Ovary (tissue), 9 donors: ENCODE data around the gene DAB2IP. TPM values are rescaled to one million over a fixed set of nuclear protein-coding genes. Genes with fewer than 3 reads are reported as not detected.

Experiments used
- DNase-seq, 5 donors: peaks; one replicate each; pipeline ENCODE4 v3.0.0-alpha.2; 2019 to 2020
- H3K27ac ChIP-seq, 2 donors: fragments of 200-600 bp; one replicate each; pipeline versions ENCODE4 v1.5.1 to v1.8.0; 2019 to 2022
- H3K27me3 ChIP-seq: fragments of 200-600 bp; one replicate; pipeline ENCODE4 v1.8.0; 2022
- H3K36me3 ChIP-seq: fragments of 200-600 bp; sonication (generic); one replicate; pipeline ENCODE4 v1.5.1; 2019
- H3K4me1 ChIP-seq: one replicate; pipeline ENCODE4 v1.8.1; 2013; ENCODE audit warnings: mild to moderate bottlenecking, moderate library complexity; ENCODE audit not compliant: insufficient read depth
- H3K4me3 ChIP-seq: fragments of 200-600 bp; sonication (generic); one replicate; pipeline ENCODE4 v1.5.1; 2017
- H3K9me3 ChIP-seq, 2 donors: fragments of 200-600 bp in 1 of 2; sonication (generic) in 1 of 2; one replicate each; pipeline versions ENCODE4 v1.5.1 to v1.8.1; 2013 to 2019; ENCODE audit warnings: mild to moderate bottlenecking in 1 of 2, moderate library complexity in 1 of 2
- CTCF ChIP-seq, 3 donors: fragments of 450-650 bp in 2 of 3; fragments of 200-600 bp in 1 of 3; IDR thresholded peaks; one replicate each; pipeline versions ENCODE4 v1.5.1 to v1.8.0; 2016 to 2022; ENCODE audit warnings: antibody characterized with exemption in 3 of 3, mild to moderate bottlenecking in 1 of 3
- EP300 ChIP-seq: sonication (generic); formaldehyde crosslinking; IDR thresholded peaks from one replicate; pipeline ENCODE4 v1.6.1; 2017; ENCODE audit warnings: antibody characterized with exemption
- POLR2A ChIP-seq: fragments of 450-650 bp; IDR thresholded peaks from one replicate; pipeline ENCODE4 v1.6.1; 2017; ENCODE audit warnings: antibody characterized with exemption, mild to moderate bottlenecking, moderate library complexity
- WGBS, 3 donors: extraction: QIAGEN DNeasy Blood & Tissue Kit in 1 of 3; methylation state at CpG; one replicate each; pipeline versions ENCODE4 v1.1.5 to v1.1.7; 2013 to 2017; 5-methylcytosine and 5-hydroxymethylcytosine counted together
- intact Hi-C, 4 donors: fragments of 100-400 bp; cut with DNase I; formaldehyde crosslinking; loops; one replicate each; pipeline versions ENCODE4 v1.11.0 to v1.15.1; 2022 to 2023
- polyA plus RNA-seq, 2 donors: library from polyadenylated mRNA; stranded (reverse); fragments of 200-250 nt in 1 of 2; fragments of 350-450 nt in 1 of 2; fragmentation: Illumina TruSeq in 1 of 2; extraction: RNeasy Lipid Tissue Mini Kit (QIAGEN cat#74804) in 1 of 2; gene quantifications; one replicate each; pipeline ENCODE4 v1.2.3, GENCODE V29; 2013 to 2014
- total RNA-seq, 7 donors: library from RNA; depleted of rRNA in 2 of 7; stranded (reverse); fragments of >200 nt in 2 of 7; fragmentation: NEBNext Ultra II Directional in 3 of 7; extraction: Animal tissue kit (Norgen Biotek cat#: 25700) in 3 of 7; gene quantifications; one replicate each; pipeline versions ENCODE4 v1.1.0 to v1.2.4, GENCODE V29; 2016 to 2023
- donor health status: DM: no; HTN: no; CAD: no; lungs with moderate emphysema.
- donor health status: DM: no; HTN: no; CAD: no.
- donor health status: Bipolar disorder and iron deficiency.
- donor health status: DM: yes; HTN: yes; CAD: no.
- donor health status: DM: no; HTN: no; CAD: no.
- donor health status: DM: yes; HTN: yes; CAD: no.

DAB2IP gene
- total and polyA plus RNA-seq, 9 donors = 9.3 to 95.0 (median 70.6) TPM

DNA sequence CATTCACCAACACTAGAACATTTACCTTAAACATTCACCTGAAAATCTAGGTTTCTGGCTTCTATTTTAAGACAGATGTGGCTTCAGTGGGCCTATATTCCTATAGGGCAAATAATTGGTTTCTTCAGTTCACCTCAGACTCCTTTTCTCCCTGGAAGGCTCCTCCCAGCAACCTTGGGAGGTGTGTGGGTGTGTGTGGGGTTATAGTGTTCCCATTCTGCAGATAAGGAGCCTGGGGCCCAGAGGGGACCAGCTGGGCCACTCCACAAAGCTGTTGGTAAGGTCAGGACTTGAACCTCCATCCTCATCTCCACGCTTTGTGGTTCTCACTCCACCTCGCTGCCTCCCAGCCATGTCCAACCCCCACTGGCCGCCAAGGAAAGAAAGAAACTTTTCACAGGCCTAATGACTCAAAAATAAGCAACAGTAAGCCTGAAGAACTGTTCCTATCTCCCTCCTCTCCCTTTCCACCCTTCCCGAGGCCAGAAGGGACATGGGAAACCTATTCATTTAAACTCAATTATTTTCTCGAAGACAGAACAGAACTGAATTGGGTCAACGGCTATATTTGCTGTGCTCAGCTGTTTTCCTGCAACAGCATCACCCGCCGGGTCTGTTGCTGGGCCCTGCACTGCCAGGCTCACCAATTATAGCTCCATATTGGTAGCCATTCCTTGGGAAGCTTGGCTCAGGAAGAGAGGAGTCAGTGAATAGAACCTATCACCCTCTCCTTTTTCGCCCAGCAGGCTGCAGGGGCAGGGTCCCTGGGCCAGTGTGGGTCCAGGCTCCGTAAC, 78.5 kb downstream of the DAB2IP start:
- Histone ChIP-seq H3K27me3 (no peaks in the 10 kb centered on the region), H3K4me3 (no peak overlapping the region), H3K27ac (peak overlapping the region in 1 of 2 donors; percentile 28), H3K36me3 (no peaks in the 10 kb centered on the region), H3K9me3 (no peaks in the 10 kb centered on the region), H3K4me1 (peaks cover 46% of the 10 kb centered on the region)
- intact Hi-C loops = no loop called here
- no peak for DNase-seq
- WGBS, 3 donors = 44 to 53% (median 45%) methylated on average over 10 of the region's 10 CpGs
- no peak for TF ChIP-seq EP300
- TF ChIP-seq CTCF (IDR thresholded peaks at IDR 0.05) = no peak
- no peak for TF ChIP-seq POLR2A

DNA sequence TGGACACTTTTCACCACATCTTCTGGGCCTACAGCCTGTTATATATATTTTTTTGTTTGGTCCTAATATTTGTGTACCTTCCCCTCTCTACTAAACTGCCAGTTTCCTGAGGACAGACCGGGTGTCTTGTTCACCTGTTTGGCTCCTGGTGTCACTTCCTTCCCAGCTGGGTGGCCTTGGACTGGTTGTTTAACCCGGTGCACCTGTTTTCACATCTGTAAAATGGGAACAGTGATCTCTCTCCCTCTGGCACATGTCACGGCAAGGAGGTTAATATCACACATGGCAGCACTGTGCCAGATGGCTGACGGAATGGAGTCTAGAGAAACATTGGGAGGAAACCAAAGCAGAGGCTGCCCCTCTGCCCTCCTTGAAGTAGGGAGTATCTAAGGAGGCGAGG, 79.7 kb downstream of the DAB2IP start:
- DNase-seq = no peak
- H3K27ac ChIP-seq = no peak overlapping the region
- TF ChIP-seq CTCF (IDR thresholded peaks at IDR 0.05) (no peak), POLR2A (no peak), EP300 (no peak)
- no peak overlapping the region for H3K4me3 ChIP-seq
- H3K36me3 ChIP-seq = no peaks in the 10 kb centered on the region
- intact Hi-C loops = no loop called here
- no peaks in the 10 kb centered on the region for H3K9me3 ChIP-seq
- peaks cover 42% of the 10 kb centered on the region for H3K4me1 ChIP-seq
- H3K27me3 ChIP-seq = no peaks in the 10 kb centered on the region
- 62 to 89% (median 74%) methylated on average over 5 of the region's 5 CpGs for WGBS, 3 donors

DNA sequence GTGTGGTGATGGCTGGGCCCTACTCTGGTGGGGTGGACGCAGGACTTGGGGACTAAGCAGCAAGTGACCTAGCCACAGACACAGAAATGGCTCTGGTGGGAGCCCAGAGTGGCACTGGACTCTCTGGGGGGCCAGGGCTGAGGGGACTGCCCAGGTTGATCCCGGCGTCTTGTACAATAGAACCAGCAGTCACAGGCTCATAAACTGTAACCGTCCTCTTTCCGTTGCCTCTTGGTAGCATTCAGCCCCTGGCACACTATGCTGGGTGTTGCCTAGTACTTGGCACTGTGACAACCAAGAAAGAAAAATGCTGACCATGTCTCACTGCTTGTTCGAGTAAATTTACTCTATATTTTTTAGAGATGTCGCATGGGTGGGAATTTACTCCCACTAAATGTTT, 80.5 kb downstream of the DAB2IP start:
- Histone ChIP-seq H3K4me3 (no peak overlapping the region), H3K9me3 (no peaks in the 10 kb centered on the region), H3K27ac (peak overlapping the region in 1 of 2 donors; percentile 20), H3K27me3 (no peaks in the 10 kb centered on the region), H3K36me3 (no peaks in the 10 kb centered on the region), H3K4me1 (peaks cover 47% of the 10 kb centered on the region)
- intact Hi-C loops = no loop called here
- no peak for DNase-seq
- WGBS, 3 donors = 46 to 56% (median 49%) methylated on average over 7 of the region's 7 CpGs
- TF ChIP-seq EP300 = no peak
- TF ChIP-seq CTCF (IDR thresholded peaks at IDR 0.05) = no peak
- no peak for TF ChIP-seq POLR2A

DNA sequence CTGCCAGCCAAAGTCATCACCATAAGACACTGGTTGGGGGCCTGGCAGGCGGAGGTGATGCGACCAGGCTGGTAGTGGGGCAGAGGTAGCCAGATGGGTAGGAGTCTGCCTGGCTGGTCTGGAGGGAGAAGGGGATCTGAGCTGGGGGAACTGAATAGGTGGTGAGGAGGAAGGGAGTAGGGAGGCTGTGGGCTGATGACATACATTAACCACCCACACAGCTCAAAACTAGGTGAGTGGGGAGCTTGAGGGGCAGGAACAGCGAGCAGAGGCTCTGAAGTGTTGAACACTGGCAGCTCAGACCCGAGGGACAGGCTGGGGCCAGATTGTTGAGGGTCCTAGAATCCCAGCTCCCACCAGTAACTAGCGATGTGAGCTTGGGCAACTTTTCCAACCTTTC, 81.0 kb downstream of the DAB2IP start:
- 69 to 84% (median 72%) methylated on average over 5 of the region's 5 CpGs for WGBS, 3 donors
- Histone ChIP-seq H3K27ac (peak overlapping the region in 1 of 2 donors; percentile 20), H3K9me3 (no peaks in the 10 kb centered on the region), H3K4me1 (peaks cover 49% of the 10 kb centered on the region), H3K36me3 (no peaks in the 10 kb centered on the region), H3K27me3 (no peaks in the 10 kb centered on the region), H3K4me3 (no peak overlapping the region)
- intact Hi-C loops = no loop called here
- TF ChIP-seq POLR2A (no peak), EP300 (no peak), CTCF (IDR thresholded peaks at IDR 0.05) (no peak)
- no peak for DNase-seq
